ENCODE measurements around the gene MOCS1.

MOCS1 gene

DNA sequence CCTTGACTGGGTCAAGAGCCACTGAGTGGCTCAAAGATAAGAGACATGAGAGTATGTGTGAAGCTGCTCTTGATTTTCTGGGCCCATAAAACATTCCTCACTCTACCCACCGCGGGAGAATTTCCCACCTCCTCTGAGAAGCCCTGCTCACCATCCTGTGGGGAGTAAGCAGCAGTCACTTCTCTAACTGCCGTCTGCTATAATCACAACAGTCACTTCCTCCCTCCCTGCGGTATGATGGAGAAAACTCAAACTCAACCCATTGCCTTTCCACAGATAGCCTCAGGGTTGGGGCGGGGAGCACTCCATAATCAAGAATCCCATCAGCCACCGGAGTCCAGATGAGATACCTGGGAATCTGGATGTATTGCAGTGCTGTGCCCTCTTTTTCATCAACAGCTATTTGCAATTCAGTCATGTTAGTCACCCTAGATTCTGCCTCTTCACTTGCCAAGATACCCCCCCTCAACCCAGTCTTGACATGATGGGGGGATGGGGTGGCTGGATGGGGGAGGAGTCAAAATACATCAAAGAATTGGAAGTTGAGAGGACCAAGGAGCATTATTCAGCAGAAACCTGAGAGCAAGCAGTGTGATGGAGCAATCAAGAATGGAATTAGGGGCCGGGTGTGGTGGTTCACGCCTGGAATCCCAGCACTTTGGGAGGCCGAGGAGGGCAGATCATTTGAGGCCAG is 5.1 kb downstream of the MOCS1 start:
- no peak for TF ChIP-seq EZH2 (IDR thresholded peaks at IDR 0.05; ENCODE audit: borderline replicate concordance, low read depth, low read length, severe bottlenecking)
- no peaks in the 10 kb centered on the region for H3K79me2 ChIP-seq (ENCODE audit: insufficient read depth, low read length)
- H3K27ac ChIP-seq (ENCODE audit: low read length), result no peak overlapping the region
- DNase-seq, result no peak
- no peak overlapping the region for H3K9ac ChIP-seq (ENCODE audit: low read depth, low read length)
- H3K27me3 ChIP-seq (ENCODE audit: insufficient read depth, low read length, poor library complexity), result no peaks in the 10 kb centered on the region
- H2AFZ ChIP-seq (ENCODE audit: low read depth, low read length), result no peak overlapping the region
- H3K4me2 ChIP-seq (ENCODE audit: insufficient read depth, low read length), result no peak overlapping the region
- H3K4me3 ChIP-seq (ENCODE audit: low read depth in 1 of 2, low read length in 2 of 2), result no peak overlapping the region
- H3K36me3 ChIP-seq (ENCODE audit: insufficient read depth, low read length), result no peaks in the 10 kb centered on the region
- no peaks in the 10 kb centered on the region for H3K9me3 ChIP-seq (ENCODE audit: insufficient read depth, low read length, severe bottlenecking)
- no peaks in the 10 kb centered on the region for H4K20me1 ChIP-seq (ENCODE audit: insufficient read depth, low read length)
- peaks cover 12% of the 10 kb centered on the region for H3K4me1 ChIP-seq (ENCODE audit: insufficient read depth, low read length)
- 0 out of 3 replicates have a peak, but pooled peaks have one; percentile 14 for ATAC-seq (ENCODE audit: insufficient read depth, low read depth)

DNA sequence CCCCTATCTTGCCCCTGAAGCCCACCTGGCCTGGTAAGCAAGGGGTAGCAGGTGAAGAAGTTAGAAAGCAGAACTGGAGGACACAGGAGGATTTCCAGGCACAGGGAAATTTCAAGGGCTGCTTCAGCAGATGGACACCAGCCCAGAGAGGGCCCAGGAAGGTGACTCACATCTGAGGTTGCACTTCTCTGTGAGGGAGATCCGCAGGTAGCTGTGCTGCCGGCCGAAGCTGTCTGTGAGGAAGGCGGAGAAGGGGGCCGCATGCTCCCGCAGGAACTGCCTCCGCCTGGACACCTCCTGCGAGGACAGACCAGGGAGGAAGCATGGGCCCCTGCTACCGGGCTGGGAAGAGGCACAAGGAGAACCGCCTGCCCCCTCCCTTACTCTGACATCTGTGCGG is 7.1 kb downstream of the MOCS1 start:
- no peaks in the 10 kb centered on the region for H3K79me2 ChIP-seq (ENCODE audit: insufficient read depth, low read length)
- DNase-seq (no peak), ATAC-seq (ENCODE audit: insufficient read depth, low read depth) (no peak)
- H3K36me3 ChIP-seq (ENCODE audit: insufficient read depth, low read length), result no peaks in the 10 kb centered on the region
- TF ChIP-seq EZH2 (IDR thresholded peaks at IDR 0.05; ENCODE audit: borderline replicate concordance, low read depth, low read length, severe bottlenecking), result no peak
- TF ChIP-seq, protein P1, sequence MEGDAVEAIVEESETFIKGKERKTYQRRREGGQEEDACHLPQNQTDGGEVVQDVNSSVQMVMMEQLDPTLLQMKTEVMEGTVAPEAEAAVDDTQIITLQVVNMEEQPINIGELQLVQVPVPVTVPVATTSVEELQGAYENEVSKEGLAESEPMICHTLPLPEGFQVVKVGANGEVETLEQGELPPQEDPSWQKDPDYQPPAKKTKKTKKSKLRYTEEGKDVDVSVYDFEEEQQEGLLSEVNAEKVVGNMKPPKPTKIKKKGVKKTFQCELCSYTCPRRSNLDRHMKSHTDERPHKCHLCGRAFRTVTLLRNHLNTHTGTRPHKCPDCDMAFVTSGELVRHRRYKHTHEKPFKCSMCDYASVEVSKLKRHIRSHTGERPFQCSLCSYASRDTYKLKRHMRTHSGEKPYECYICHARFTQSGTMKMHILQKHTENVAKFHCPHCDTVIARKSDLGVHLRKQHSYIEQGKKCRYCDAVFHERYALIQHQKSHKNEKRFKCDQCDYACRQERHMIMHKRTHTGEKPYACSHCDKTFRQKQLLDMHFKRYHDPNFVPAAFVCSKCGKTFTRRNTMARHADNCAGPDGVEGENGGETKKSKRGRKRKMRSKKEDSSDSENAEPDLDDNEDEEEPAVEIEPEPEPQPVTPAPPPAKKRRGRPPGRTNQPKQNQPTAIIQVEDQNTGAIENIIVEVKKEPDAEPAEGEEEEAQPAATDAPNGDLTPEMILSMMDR (IDR thresholded peaks at IDR 0.05; ENCODE audit: borderline replicate concordance, extremely low read depth, low read length, poor library complexity, severe bottlenecking), result no peak
- peaks cover 30% of the 10 kb centered on the region for H3K4me1 ChIP-seq (ENCODE audit: insufficient read depth, low read length)
- no peaks in the 10 kb centered on the region for H3K27me3 ChIP-seq (ENCODE audit: insufficient read depth, low read length, poor library complexity)
- H3K9ac ChIP-seq (ENCODE audit: low read depth, low read length), result no peak overlapping the region
- no peak overlapping the region for H2AFZ ChIP-seq (ENCODE audit: low read depth, low read length)
- no peaks in the 10 kb centered on the region for H3K9me3 ChIP-seq (ENCODE audit: insufficient read depth, low read length, severe bottlenecking)
- no peak overlapping the region for H3K27ac ChIP-seq (ENCODE audit: low read length)
- H3K4me2 ChIP-seq (ENCODE audit: insufficient read depth, low read length), result no peak overlapping the region
- no peak overlapping the region for H3K4me3 ChIP-seq (ENCODE audit: low read depth in 1 of 2, low read length in 2 of 2)
- no peaks in the 10 kb centered on the region for H4K20me1 ChIP-seq (ENCODE audit: insufficient read depth, low read length)

DNA sequence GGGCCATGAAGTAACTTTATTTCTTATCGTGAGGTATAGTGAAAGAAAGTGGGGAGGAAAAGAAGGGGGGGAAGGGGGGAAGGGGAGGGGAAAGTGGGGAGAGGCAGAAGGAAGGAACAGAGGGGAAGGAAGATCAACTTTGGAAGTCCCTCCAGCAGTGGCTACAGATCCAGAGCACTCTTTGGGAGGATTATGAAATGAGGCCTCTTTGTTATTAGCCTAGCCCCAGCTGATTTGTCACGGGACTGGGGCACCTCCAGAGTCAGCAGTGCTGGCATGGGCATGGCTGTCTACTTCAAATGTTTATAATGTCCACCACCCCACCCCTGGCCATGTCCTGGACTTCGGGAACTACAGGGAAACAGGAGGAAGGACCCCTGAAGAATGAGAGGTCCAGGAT is 7.6 kb downstream of the MOCS1 start:
- Histone ChIP-seq H3K27me3 (ENCODE audit: insufficient read depth, low read length, poor library complexity) (no peaks in the 10 kb centered on the region), H3K9ac (ENCODE audit: low read depth, low read length) (no peak overlapping the region), H2AFZ (ENCODE audit: low read depth, low read length) (no peak overlapping the region), H3K27ac (ENCODE audit: low read length) (no peak overlapping the region), H3K9me3 (ENCODE audit: insufficient read depth, low read length, severe bottlenecking) (no peaks in the 10 kb centered on the region), H3K79me2 (ENCODE audit: insufficient read depth, low read length) (no peaks in the 10 kb centered on the region), H3K4me1 (ENCODE audit: insufficient read depth, low read length) (peaks cover 31% of the 10 kb centered on the region), H3K36me3 (ENCODE audit: insufficient read depth, low read length) (no peaks in the 10 kb centered on the region), H3K4me3 (ENCODE audit: low read depth in 1 of 2, low read length in 2 of 2) (no peak overlapping the region), H3K4me2 (ENCODE audit: insufficient read depth, low read length) (no peak overlapping the region), H4K20me1 (ENCODE audit: insufficient read depth, low read length) (no peaks in the 10 kb centered on the region)
- DNase-seq, result no peak
- no peak for ATAC-seq (ENCODE audit: insufficient read depth, low read depth)
- TF ChIP-seq, protein P1 (IDR thresholded peaks at IDR 0.05; ENCODE audit: borderline replicate concordance, extremely low read depth, low read length, poor library complexity, severe bottlenecking), result no peak
- no peak for TF ChIP-seq EZH2 (IDR thresholded peaks at IDR 0.05; ENCODE audit: borderline replicate concordance, low read depth, low read length, severe bottlenecking)

DNA sequence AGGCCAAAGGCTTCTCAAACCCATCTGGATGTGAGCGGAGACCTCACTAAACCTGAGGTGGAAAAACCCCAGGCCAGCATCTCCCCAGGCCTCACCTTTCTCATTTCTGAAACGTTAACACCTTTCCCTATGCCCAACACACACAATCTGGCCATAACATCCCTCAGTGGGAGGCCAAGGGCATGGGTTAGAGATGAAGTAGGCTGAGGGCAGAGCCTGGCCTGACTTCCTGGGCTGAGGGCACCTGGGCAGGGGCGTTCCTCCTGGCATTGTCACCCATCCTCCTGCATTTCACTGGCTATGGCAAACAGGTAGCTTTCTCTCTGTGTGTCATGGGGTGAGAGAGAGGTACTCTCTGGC is 8.4 kb downstream of the MOCS1 start:
- Histone ChIP-seq H3K27me3 (ENCODE audit: insufficient read depth, low read length, poor library complexity) (no peaks in the 10 kb centered on the region), H3K4me3 (ENCODE audit: low read depth in 1 of 2, low read length in 2 of 2) (no peak overlapping the region), H3K27ac (ENCODE audit: low read length) (no peak overlapping the region), H3K9ac (ENCODE audit: low read depth, low read length) (no peak overlapping the region), H3K4me2 (ENCODE audit: insufficient read depth, low read length) (no peak overlapping the region), H2AFZ (ENCODE audit: low read depth, low read length) (no peak overlapping the region), H3K4me1 (ENCODE audit: insufficient read depth, low read length) (peaks cover 31% of the 10 kb centered on the region), H3K79me2 (ENCODE audit: insufficient read depth, low read length) (no peaks in the 10 kb centered on the region), H4K20me1 (ENCODE audit: insufficient read depth, low read length) (no peaks in the 10 kb centered on the region), H3K9me3 (ENCODE audit: insufficient read depth, low read length, severe bottlenecking) (no peaks in the 10 kb centered on the region), H3K36me3 (ENCODE audit: insufficient read depth, low read length) (no peaks in the 10 kb centered on the region)
- ATAC-seq (ENCODE audit: insufficient read depth, low read depth) (no peak), DNase-seq (no peak)
- TF ChIP-seq, protein P1 (IDR thresholded peaks at IDR 0.05; ENCODE audit: borderline replicate concordance, extremely low read depth, low read length, poor library complexity, severe bottlenecking), result no peak
- no peak for TF ChIP-seq EZH2 (IDR thresholded peaks at IDR 0.05; ENCODE audit: borderline replicate concordance, low read depth, low read length, severe bottlenecking)

Data from DND-41 (cell line).